Stimulated activated CD8-positive, alpha-beta memory T cell treated with anti-CD3 and anti-CD28 coated beads, Interleukin-12 subunit alpha, Interleukin-12 subunit beta, amount 100 ng/mL, for 1 hour (primary cell): Measurements from ENCODE around the gene LCE2D.
"Not testable (repeated sequence)": the region's sequence is repeated elsewhere in the genome, so short reads cannot be mapped to it uniquely, and the experiment has no call there.

Experiments used
- DNase-seq: peaks from one replicate; pipeline ENCODE4 v3.0.0-alpha.2; 2020; ENCODE audit warnings: low read depth

LCE2D gene, protein sequence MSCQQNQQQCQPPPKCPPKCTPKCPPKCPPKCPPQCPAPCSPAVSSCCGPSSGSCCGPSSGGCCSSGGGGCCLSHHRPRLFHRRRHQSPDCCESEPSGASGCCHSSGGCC

DNA sequence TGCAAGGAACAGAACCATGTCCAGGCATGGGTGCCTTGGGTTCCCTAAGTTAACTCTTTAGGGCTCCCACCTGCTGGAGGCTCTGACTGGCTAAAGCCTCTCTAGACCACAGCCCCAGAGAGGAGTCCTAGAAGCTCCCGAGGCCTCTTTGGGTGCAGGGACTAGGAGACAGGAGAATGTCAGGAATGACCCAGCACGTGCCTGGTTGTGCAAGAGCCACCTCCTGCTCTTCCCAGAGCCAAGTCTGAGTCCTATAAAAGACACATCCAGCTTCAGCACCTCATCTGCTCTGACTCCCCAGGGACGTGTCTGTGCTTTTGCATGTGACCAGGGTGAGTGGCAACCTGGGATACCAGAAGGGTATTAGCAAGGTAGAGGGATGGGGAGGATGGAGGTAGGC lies at the start of gene LCE2D:
Gene LCE2D, plus strand, starts transcription at position 283 of the 400 bp plus-strand sequence. CDS start 726 bp downstream, outside the sequence.
- no peak for DNase-seq

DNA sequence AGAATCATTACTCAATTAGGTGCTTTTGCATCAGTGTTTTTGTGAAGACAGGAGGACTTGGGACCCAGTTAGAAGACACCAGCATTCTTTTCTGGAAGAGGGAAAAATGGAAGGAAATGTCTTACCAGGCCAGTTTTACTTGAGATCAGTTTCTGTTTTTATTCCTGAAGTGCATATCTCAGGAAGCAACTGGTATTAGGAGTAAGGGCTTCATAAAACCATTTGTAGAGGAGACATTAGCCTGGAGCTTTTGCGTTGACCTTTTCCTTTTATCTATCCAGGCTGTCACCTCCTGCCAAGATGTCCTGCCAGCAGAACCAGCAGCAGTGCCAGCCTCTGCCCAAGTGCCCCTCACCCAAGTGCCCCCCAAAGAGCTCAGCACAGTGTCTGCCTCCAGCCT lies 49.7 kb upstream of the LCE2D start, which contains the start of gene LCE3B:
Gene LCE3B, plus strand, starts transcription at position 301 of the 400 bp plus-strand sequence. Its CDS starts 0 bp downstream, at position 301.
- DNase-seq = no peak

- DNase-seq = no peak
Observed at GRCh38 chr1:152621993-152622392, 41.2 kb upstream of the LCE2D start.

DNA sequence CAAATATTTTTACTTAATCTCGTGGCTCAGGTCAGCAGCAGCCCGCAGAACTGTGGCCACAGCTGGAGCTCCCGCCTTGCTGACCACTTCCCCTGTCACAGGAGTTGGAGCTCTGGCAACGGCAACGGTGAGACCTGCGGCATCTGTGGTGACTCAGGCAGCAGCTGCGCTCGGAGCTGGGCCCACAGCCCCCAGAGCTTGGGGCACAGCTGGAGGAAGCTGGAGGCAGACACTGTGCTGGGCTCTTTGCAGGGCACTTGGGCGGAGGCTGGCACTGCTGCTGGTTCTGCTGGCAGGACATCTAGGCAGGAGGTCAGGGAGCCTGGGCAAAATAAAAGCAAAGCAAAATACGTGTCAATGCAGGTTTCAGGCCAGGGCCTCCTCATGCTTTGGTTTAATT lies 40.4 kb upstream of the LCE2D start, which contains the start of gene LCE3A:
Gene LCE3A, minus strand, starts transcription at position 301 of the 400 bp plus-strand sequence. Its CDS starts 0 bp downstream, at position 301.
- DNase-seq = no peak

GRCh38 chr1:152623203-152623844 lies 39.9 kb upstream of the LCE2D start:
- DNase-seq = no peak

GRCh38 chr1:152626744-152627143 lies 36.4 kb upstream of the LCE2D start:
- DNase-seq = no peak

DNA sequence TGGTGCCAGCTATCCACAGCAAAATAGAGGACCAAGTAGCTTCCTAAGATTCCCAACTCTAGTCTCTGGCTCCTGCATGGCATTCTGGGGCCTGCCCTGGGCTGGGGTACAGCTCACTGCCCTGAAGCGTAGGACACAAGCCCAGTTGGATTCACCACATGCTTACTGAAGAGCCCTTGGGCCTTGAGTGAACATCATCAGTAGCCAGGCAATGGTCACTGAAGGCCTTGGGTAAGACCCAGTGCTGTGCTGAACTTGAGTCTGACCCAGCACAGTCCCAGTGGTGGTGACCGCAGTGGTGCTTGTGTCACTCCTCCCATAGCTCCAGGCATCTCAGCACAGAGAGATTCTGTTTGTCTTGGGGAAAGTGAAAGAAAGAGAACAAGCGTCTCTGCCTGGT lies 32.6 kb upstream of the LCE2D start:
- no peak for DNase-seq

- no peak for DNase-seq
Observed at GRCh38 chr1:152640351-152640750, 22.8 kb upstream of the LCE2D start.

GRCh38 chr1:152643945-152644344 lies 19.2 kb upstream of the LCE2D start:
- DNase-seq = no peak

GRCh38 chr1:152645146-152645545 lies 18.0 kb upstream of the LCE2D start:
- no peak for DNase-seq

DNA sequence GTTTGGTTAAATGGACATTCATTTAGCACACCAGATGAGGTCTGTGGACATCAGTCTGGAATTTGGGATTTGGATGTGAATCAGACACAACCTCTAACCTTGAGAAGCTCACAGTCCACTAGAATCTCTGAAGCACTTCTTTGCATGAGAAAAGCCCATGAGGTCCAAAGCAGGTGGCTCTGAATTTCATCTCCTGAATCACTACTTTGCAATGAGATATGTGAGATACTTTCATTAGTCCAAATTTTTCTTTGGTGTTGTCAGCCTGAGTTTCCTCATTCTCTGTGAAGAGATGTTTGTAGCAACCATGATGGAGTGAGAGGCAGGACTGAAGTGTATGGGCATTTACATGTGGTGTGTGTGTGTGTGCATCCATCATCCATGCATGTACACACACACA lies 16.5 kb upstream of the LCE2D start:
- no peak for DNase-seq

- DNase-seq = peak; percentile 14
Observed at GRCh38 chr1:152654110-152654509, 9.1 kb upstream of the LCE2D start.

- DNase-seq = no peak
Observed at GRCh38 chr1:152656459-152656858, 6.7 kb upstream of the LCE2D start.

GRCh38 chr1:152657677-152658076 lies 5.5 kb upstream of the LCE2D start:
- no peak for DNase-seq

GRCh38 chr1:152658649-152659048 lies 4.5 kb upstream of the LCE2D start:
- no peak for DNase-seq

- not testable (repeated sequence) for DNase-seq
Observed at GRCh38 chr1:152666171-152666570, 3.0 kb downstream of the LCE2D start.

DNA sequence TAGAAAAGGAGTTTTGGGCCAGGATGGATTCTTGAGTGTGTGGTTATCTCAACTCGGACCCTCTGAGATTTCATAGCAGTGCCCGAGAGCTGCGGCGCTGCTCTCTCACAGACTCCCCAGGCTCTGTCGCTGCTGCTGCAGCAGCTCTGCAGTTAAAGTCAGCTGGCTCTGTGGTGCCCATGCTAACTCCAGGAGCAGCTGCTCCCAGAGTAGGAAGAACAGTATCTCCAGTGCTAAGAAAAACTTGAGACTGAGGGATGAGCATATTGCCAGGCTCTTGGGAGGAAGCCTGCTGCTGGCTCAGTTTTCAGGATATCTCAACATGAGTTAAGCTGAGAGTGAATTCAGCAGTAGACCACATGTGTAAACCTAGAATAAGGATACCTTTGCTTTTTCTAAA lies 4.5 kb downstream of the LCE2D start:
- no peak for DNase-seq

- DNase-seq = no peak
Observed at GRCh38 chr1:152673016-152673415, 9.8 kb downstream of the LCE2D start.

GRCh38 chr1:152674983-152675382 lies 11.8 kb downstream of the LCE2D start, which contains the start of gene LCE2C:
Gene LCE2C (plus strand): TSS chr1:152675279. CDS start chr1:152676016, 737 bp downstream.
- not testable (repeated sequence) for DNase-seq

GRCh38 chr1:152679459-152679858 lies 16.3 kb downstream of the LCE2D start:
- DNase-seq = no peak

DNA sequence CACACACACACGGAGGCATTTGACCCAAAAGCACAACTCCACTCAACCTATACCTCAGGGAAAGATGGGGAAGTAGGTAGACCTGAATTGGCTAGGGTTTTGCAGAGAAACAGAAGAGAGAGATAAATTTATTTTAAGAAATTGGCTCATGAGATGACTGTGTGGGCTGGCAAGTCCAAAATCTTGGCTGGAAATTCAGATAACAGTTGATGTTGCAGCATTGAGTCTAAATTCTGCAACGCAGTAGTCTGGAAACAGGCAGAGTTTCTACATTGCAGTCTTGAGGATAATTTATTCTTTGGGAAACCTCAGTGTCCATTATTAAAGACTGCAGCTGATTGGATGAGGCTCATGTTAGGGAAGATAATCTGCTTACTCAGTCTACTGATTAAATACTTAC lies 18.4 kb downstream of the LCE2D start:
- DNase-seq = no peak

DNA sequence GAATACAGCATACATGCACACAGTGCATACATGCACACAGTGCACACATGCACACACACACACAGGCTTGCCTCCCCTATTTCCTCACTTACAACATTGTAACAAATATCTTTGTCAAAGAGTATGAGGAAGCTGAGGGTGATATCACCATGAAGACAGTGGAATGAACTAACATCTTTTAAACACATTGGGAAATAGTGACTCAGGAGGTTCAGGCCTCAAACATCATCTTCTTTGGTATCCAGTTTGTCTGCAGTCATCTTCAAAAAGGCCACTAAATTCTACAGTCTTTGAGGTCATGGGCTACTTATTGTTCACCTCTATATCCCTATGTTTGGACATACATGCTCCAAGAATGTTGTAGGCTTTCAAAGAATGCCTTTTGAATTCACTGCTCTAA lies 20.7 kb downstream of the LCE2D start:
- DNase-seq = no peak

GRCh38 chr1:152685823-152686222 lies 22.6 kb downstream of the LCE2D start, which contains the start of gene LCE2B:
Gene LCE2B (plus strand): TSS chr1:152686123. CDS start chr1:152686844, 721 bp downstream.
- not testable (repeated sequence) for DNase-seq
